A549 (cell line): ENCODE data around the gene SHMT2.

Source experiments
- EHF ChIP-seq: fragments of 250-450 bp; sonication (Bioruptor Pico); IDR thresholded peaks from 2 replicates; pipeline ENCODE4 v1.5.0; 2020; ENCODE audit warnings: mild to moderate bottlenecking
- HOXB5 ChIP-seq: fragments of 250-450 bp; sonication (Bioruptor Pico); IDR thresholded peaks from 2 replicates; pipeline ENCODE4 v1.5.0; 2020; ENCODE audit warnings: mild to moderate bottlenecking, moderate library complexity
- JUN ChIP-seq, 2 experiments: fragments of >200 bp; sonication (Bioruptor Twin); formaldehyde crosslinking; IDR thresholded peaks; 2 replicates in 1 of 2; 3 replicates in 1 of 2; pipeline ENCODE4 v1.6.1; 2016 to 2017
- JUNB ChIP-seq: fragments of >200 bp; sonication (Bioruptor Twin); formaldehyde crosslinking; IDR thresholded peaks from 2 replicates; pipeline ENCODE4 v1.6.1; 2016
- KDM1A ChIP-seq: fragments of 200-600 bp; sonication (generic); IDR thresholded peaks from 2 replicates; pipeline ENCODE4 v1.6.1; 2016; ENCODE audit warnings: low read depth, mild to moderate bottlenecking
- POLR2A ChIP-seq: IDR thresholded peaks from 2 replicates; pipeline ENCODE4 v1.6.1; 2012; ENCODE audit warnings: mild to moderate bottlenecking, low read length
- RNF2 ChIP-seq: fragments of 200-600 bp; sonication (generic); IDR thresholded peaks from 2 replicates; pipeline ENCODE4 v1.6.1; 2016; ENCODE audit warnings: low read depth, mild to moderate bottlenecking, antibody characterized with exemption, moderate library complexity, borderline replicate concordance
- SREBF2 ChIP-seq: fragments of 450-650 bp; IDR thresholded peaks from 2 replicates; pipeline ENCODE4 v1.6.1; 2014; ENCODE audit warnings: mild to moderate bottlenecking, moderate library complexity
- TF ChIP-seq, protein P1 (sequence below): fragments of >200 bp; sonication (Bioruptor Twin); formaldehyde crosslinking; IDR thresholded peaks from 3 replicates; pipeline ENCODE4 v1.5.1; 2016
- TF ChIP-seq, protein P2 (sequence below): fragments of 250-450 bp; sonication (Bioruptor Pico); IDR thresholded peaks from 2 replicates; pipeline ENCODE4 v1.5.0; 2021; ENCODE audit warnings: mild to moderate bottlenecking, moderate library complexity, borderline replicate concordance
- TF ChIP-seq, protein P3 (sequence below): fragments of 450-650 bp; IDR thresholded peaks from 2 replicates; pipeline ENCODE4 v1.6.1; 2014; ENCODE audit warnings: antibody characterized with exemption
- TF ChIP-seq, protein P4 (sequence below): IDR thresholded peaks from 2 replicates; pipeline ENCODE4 v1.6.1; 2012

DNA sequence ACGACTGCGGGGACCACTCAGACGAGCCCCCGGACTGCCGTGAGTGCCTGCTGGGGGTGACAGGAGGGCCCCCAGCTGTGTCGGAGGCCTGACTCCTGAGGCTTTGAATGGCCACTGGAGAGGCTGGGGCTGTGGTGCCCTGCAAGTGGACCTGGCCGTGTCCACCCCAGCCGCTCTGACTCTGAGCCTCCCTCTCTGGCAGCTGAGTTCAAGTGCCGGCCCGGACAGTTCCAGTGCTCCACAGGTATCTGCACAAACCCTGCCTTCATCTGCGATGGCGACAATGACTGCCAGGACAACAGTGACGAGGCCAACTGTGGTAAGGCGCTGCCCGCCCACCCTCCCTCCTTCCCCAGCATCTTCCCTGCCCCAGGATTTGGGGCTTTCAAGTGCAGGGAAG, 29.0 kb upstream of the SHMT2 start:
- TF ChIP-seq, protein P1, sequence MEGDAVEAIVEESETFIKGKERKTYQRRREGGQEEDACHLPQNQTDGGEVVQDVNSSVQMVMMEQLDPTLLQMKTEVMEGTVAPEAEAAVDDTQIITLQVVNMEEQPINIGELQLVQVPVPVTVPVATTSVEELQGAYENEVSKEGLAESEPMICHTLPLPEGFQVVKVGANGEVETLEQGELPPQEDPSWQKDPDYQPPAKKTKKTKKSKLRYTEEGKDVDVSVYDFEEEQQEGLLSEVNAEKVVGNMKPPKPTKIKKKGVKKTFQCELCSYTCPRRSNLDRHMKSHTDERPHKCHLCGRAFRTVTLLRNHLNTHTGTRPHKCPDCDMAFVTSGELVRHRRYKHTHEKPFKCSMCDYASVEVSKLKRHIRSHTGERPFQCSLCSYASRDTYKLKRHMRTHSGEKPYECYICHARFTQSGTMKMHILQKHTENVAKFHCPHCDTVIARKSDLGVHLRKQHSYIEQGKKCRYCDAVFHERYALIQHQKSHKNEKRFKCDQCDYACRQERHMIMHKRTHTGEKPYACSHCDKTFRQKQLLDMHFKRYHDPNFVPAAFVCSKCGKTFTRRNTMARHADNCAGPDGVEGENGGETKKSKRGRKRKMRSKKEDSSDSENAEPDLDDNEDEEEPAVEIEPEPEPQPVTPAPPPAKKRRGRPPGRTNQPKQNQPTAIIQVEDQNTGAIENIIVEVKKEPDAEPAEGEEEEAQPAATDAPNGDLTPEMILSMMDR = no peak
- no peak for TF ChIP-seq POLR2A
- TF ChIP-seq RNF2 = no peak
- TF ChIP-seq JUN (IDR thresholded peaks at IDR 0.05) = no peak
- TF ChIP-seq, protein P2, sequence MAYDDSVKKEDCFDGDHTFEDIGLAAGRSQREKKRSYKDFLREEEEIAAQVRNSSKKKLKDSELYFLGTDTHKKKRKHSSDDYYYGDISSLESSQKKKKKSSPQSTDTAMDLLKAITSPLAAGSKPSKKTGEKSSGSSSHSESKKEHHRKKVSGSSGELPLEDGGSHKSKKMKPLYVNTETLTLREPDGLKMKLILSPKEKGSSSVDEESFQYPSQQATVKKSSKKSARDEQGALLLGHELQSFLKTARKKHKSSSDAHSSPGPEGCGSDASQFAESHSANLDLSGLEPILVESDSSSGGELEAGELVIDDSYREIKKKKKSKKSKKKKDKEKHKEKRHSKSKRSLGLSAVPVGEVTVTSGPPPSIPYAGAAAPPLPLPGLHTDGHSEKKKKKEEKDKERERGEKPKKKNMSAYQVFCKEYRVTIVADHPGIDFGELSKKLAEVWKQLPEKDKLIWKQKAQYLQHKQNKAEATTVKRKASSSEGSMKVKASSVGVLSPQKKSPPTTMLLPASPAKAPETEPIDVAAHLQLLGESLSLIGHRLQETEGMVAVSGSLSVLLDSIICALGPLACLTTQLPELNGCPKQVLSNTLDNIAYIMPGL (CRISPR knock-in tag) = no peak
- TF ChIP-seq, protein P3, sequence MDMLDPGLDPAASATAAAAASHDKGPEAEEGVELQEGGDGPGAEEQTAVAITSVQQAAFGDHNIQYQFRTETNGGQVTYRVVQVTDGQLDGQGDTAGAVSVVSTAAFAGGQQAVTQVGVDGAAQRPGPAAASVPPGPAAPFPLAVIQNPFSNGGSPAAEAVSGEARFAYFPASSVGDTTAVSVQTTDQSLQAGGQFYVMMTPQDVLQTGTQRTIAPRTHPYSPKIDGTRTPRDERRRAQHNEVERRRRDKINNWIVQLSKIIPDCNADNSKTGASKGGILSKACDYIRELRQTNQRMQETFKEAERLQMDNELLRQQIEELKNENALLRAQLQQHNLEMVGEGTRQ = no peak
- TF ChIP-seq KDM1A = no peak
- no peak for TF ChIP-seq EHF (CRISPR knock-in tag)
- TF ChIP-seq JUNB = no peak
- no peak for TF ChIP-seq SREBF2
- TF ChIP-seq, protein P4, sequence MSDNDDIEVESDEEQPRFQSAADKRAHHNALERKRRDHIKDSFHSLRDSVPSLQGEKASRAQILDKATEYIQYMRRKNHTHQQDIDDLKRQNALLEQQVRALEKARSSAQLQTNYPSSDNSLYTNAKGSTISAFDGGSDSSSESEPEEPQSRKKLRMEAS = no peak
- TF ChIP-seq HOXB5 = no peak
